IMR-90 (cell line): ENCODE results near the gene MED17. TPM values are rescaled to one million over a fixed set of nuclear protein-coding genes. Genes with fewer than 3 reads are reported as not detected.
A peak's percentile ranks its signal among the peaks of the same experiment; 100 is the strongest.

Source experiments
- ATAC-seq: fragments of 200-7000 bp; cut with Tn5 transposase; 2 replicates; pipeline ENCODE4 v1.9.1; 2020; ENCODE audit warnings: low read depth, mild to moderate bottlenecking, moderate library complexity
- BruUV-seq: library from RNA; stranded (reverse); fragments of 400-500 nt; replicated peaks from 2 replicates; lab custom pipeline; 2021; lab: Mats Ljungman, UMichigan
- CTCF ChIA-PET: fragments of 300-600 bp; formaldehyde crosslinking; extraction: SDS; loops from one replicate; lab custom pipeline; 2021; ENCODE audit warnings: antibody characterized with exemption; lab: Yijun Ruan, JAX
- POLR2A ChIA-PET: fragments of 300-600 bp; sonication (Branson Sonifier 250); formaldehyde crosslinking; loops from one replicate; lab custom pipeline; 2022; ENCODE audit warnings: antibody characterized with exemption; ENCODE audit not compliant: unreplicated experiment; lab: Charles Lee
- DNase-seq: peaks from one replicate; pipeline ENCODE4 v3.0.0; 2013
- H2AFZ ChIP-seq: replicated peaks from 2 replicates; pipeline ENCODE3; 2013; ENCODE audit warnings: low read length, mild to moderate bottlenecking; ENCODE audit not compliant: poor library complexity
- H2AK5ac ChIP-seq: 2 replicates; pipeline ENCODE4 v1.6.1; 2013; ENCODE audit warnings: low read depth, low read length, inconsistent platforms
- H2AK9ac ChIP-seq: replicated peaks from 2 replicates; pipeline ENCODE3; 2013; ENCODE audit warnings: mild to moderate bottlenecking, low read depth, low read length, moderate library complexity; ENCODE audit not compliant: poor library complexity
- H2BK120ac ChIP-seq: 2 replicates; pipeline ENCODE4 v1.6.1; 2013; ENCODE audit warnings: low read depth, low read length, inconsistent platforms
- H2BK15ac ChIP-seq: 3 replicates; pipeline ENCODE4 v1.6.1; 2013; ENCODE audit warnings: low read depth, low read length, inconsistent platforms
- H2BK20ac ChIP-seq: 2 replicates; pipeline ENCODE4 v1.6.1; 2013; ENCODE audit warnings: low read depth, mild to moderate bottlenecking, inconsistent platforms, low read length, moderate library complexity
- H2BK5ac ChIP-seq: 2 replicates; pipeline ENCODE4 v1.6.1; 2013; ENCODE audit warnings: mild to moderate bottlenecking, low read depth, low read length, inconsistent platforms; ENCODE audit not compliant: poor library complexity, severe bottlenecking
- H3K14ac ChIP-seq: replicated peaks from 2 replicates; pipeline ENCODE4 v1.6.1; 2013; ENCODE audit warnings: low read depth, low read length, inconsistent platforms
- H3K18ac ChIP-seq: 2 replicates; pipeline ENCODE4 v1.6.1; 2013; ENCODE audit warnings: low read depth, low read length, control low read depth
- H3K23ac ChIP-seq: 2 replicates; pipeline ENCODE4 v1.6.1; 2013; ENCODE audit warnings: low read depth, low read length, inconsistent platforms
- H3K27ac ChIP-seq: 2 replicates; pipeline ENCODE4 v1.5.1; 2013; ENCODE audit warnings: mild to moderate bottlenecking, control low read depth, low read length; ENCODE audit not compliant: insufficient read depth
- H3K27me3 ChIP-seq: 2 replicates; pipeline ENCODE4 v1.6.1; 2013; ENCODE audit warnings: low read length; ENCODE audit not compliant: control insufficient read depth, insufficient read depth
- H3K36me3 ChIP-seq: 2 replicates; pipeline ENCODE4 v1.6.1; 2013; ENCODE audit warnings: low read length, mixed read lengths; ENCODE audit not compliant: control insufficient read depth, insufficient read depth
- H3K4ac ChIP-seq: 2 replicates; pipeline ENCODE4 v1.6.1; 2013; ENCODE audit warnings: low read depth, low read length, inconsistent platforms
- H3K4me1 ChIP-seq: 2 replicates; pipeline ENCODE4 v1.6.1; 2013; ENCODE audit warnings: low read length, mixed read lengths; ENCODE audit not compliant: control insufficient read depth, insufficient read depth
- H3K4me2 ChIP-seq: 2 replicates; pipeline ENCODE4 v1.6.1; 2013; ENCODE audit warnings: low read depth, mild to moderate bottlenecking, control low read depth, low read length, moderate library complexity
- H3K4me3 ChIP-seq: 2 replicates; pipeline ENCODE4 v1.5.1; 2013; ENCODE audit warnings: low read depth, mild to moderate bottlenecking, control low read depth, low read length, moderate library complexity; ENCODE audit not compliant: insufficient read depth
- H3K56ac ChIP-seq: 2 replicates; pipeline ENCODE4 v1.6.1; 2013; ENCODE audit warnings: low read length, inconsistent platforms; ENCODE audit not compliant: insufficient read depth; ENCODE audit errors: extremely low read depth
- H3K79me1 ChIP-seq, 2 experiments: 2 replicates each; pipeline ENCODE4 v1.6.1; 2013; ENCODE audit warnings: low read length in 2 of 2, inconsistent platforms in 1 of 2, low read depth in 1 of 2
- H3K9ac ChIP-seq: 2 replicates; pipeline ENCODE4 v1.6.1; 2013; ENCODE audit warnings: low read depth, low read length, control low read depth
- H3K9me1 ChIP-seq: 2 replicates; pipeline ENCODE4 v1.6.1; 2013; ENCODE audit warnings: low read length, inconsistent platforms; ENCODE audit not compliant: insufficient read depth
- H3K9me3 ChIP-seq: 2 replicates; pipeline ENCODE4 v1.6.1; 2013; ENCODE audit warnings: low read length; ENCODE audit not compliant: control insufficient read depth, insufficient read depth
- H4K20me1 ChIP-seq: 2 replicates; pipeline ENCODE4 v1.6.1; 2013; ENCODE audit warnings: low read length, inconsistent platforms; ENCODE audit not compliant: insufficient read depth
- H4K5ac ChIP-seq: 2 replicates; pipeline ENCODE4 v1.6.1; 2013; ENCODE audit warnings: mild to moderate bottlenecking, low read depth, low read length, control low read depth
- H4K8ac ChIP-seq, 2 experiments: 2 replicates each; pipeline ENCODE4 v1.6.1; 2013; ENCODE audit warnings: low read depth in 2 of 2, low read length in 2 of 2, control low read depth in 1 of 2, inconsistent platforms in 1 of 2
- H4K91ac ChIP-seq: 2 replicates; pipeline ENCODE4 v1.6.1; 2013; ENCODE audit warnings: low read depth, low read length, inconsistent platforms; ENCODE audit not compliant: insufficient read depth
- BHLHE40 ChIP-seq: fragments of 150-350 bp; IDR thresholded peaks from 2 replicates; pipeline ENCODE4 v1.6.1; 2016; ENCODE audit warnings: mild to moderate bottlenecking, low read depth, low read length
- CEBPB ChIP-seq: IDR thresholded peaks from 2 replicates; pipeline ENCODE4 v1.6.1; 2012; ENCODE audit warnings: low read depth, low read length, improper control_type of control experiment
- CHD1 ChIP-seq: IDR thresholded peaks from 2 replicates; pipeline ENCODE4 v1.6.1; 2012; ENCODE audit warnings: low read depth, low read length, improper control_type of control experiment
- FOS ChIP-seq: fragments of 150-350 bp; IDR thresholded peaks from 2 replicates; pipeline ENCODE4 v1.6.1; 2016; ENCODE audit warnings: low read depth, low read length
- MAFK ChIP-seq: IDR thresholded peaks from 2 replicates; pipeline ENCODE4 v1.6.1; 2012; ENCODE audit warnings: low read depth, low read length, improper control_type of control experiment
- MXI1 ChIP-seq: IDR thresholded peaks from 2 replicates; pipeline ENCODE4 v1.6.1; 2012; ENCODE audit warnings: low read depth, mild to moderate bottlenecking, low read length, moderate library complexity, borderline replicate concordance
- POLR2A ChIP-seq: IDR thresholded peaks from 2 replicates; pipeline ENCODE4 v1.6.1; 2012; ENCODE audit warnings: mild to moderate bottlenecking, low read depth, low read length
- RAD21 ChIP-seq: IDR thresholded peaks from 2 replicates; pipeline ENCODE4 v1.6.1; 2012; ENCODE audit warnings: low read length, improper control_type of control experiment
- WGBS, 2 experiments: methylation state at CpG; one replicate each; pipeline versions ENCODE4 v1.1.5 to v1.1.7; 2013; ENCODE audit warnings: missing lambda C conversion rate in 2 of 2; ENCODE audit not compliant: insufficient read length in 1 of 2; ENCODE audit errors: extremely low coverage in 2 of 2; 5-methylcytosine and 5-hydroxymethylcytosine counted together
- dilution Hi-C: fragments of 300-500 bp; cut with HindIII; formaldehyde crosslinking; loops from one replicate; pipeline ENCODE4 v1.14.3; 2018; ENCODE audit warnings: low sequenced_read_pairs; ENCODE audit not compliant: unreplicated experiment
- in situ Hi-C: fragments of 300-500 bp; cut with MboI; formaldehyde crosslinking; loops from 3 replicates; pipeline ENCODE4 v1.14.3; 2019; ENCODE audit warnings: low sequenced_read_pairs, inconsistent platforms, mixed read lengths
- intact Hi-C: fragments of 100-400 bp; cut with micrococcal nuclease; formaldehyde crosslinking; loops from 2 replicates; pipeline ENCODE4 v1.10.0; 2022
- polyA plus RNA-seq, 3 experiments: library from polyadenylated mRNA; depleted of rRNA; stranded (reverse); fragments of >200 nt; gene quantifications; 2 replicates each; pipeline ENCODE4 v1.2.3, GENCODE V29; 2012; ENCODE audit warnings: low replicate concordance in 1 of 3
- total RNA-seq: library from RNA; depleted of rRNA; stranded (reverse); fragments of >200 nt; gene quantifications from 2 replicates; pipeline ENCODE4 v1.2.3, GENCODE V29; 2012
- TF ChIP-seq, protein P1 (sequence below): conservative IDR thresholded peaks from 2 replicates; pipeline ENCODE4 v1.5.1; 2012; ENCODE audit warnings: mild to moderate bottlenecking, low read depth, low read length, improper control_type of control experiment
- TF ChIP-seq, protein P2 (sequence below): fragments of 150-350 bp; IDR thresholded peaks from 2 replicates; pipeline ENCODE4 v1.6.1; 2016; ENCODE audit warnings: low read depth, mild to moderate bottlenecking, low read length, moderate library complexity, borderline replicate concordance
- TF ChIP-seq, protein P3 (sequence below): fragments of 150-350 bp; IDR thresholded peaks from 2 replicates; pipeline ENCODE4 v1.6.1; 2017; ENCODE audit warnings: mild to moderate bottlenecking, antibody characterized with exemption, low read length, low read depth

MED17 gene
- total and polyA plus RNA-seq, 2 of the 4 experiments (the other 2 are of a cell fraction), result 20.0 to 23.3 TPM

DNA sequence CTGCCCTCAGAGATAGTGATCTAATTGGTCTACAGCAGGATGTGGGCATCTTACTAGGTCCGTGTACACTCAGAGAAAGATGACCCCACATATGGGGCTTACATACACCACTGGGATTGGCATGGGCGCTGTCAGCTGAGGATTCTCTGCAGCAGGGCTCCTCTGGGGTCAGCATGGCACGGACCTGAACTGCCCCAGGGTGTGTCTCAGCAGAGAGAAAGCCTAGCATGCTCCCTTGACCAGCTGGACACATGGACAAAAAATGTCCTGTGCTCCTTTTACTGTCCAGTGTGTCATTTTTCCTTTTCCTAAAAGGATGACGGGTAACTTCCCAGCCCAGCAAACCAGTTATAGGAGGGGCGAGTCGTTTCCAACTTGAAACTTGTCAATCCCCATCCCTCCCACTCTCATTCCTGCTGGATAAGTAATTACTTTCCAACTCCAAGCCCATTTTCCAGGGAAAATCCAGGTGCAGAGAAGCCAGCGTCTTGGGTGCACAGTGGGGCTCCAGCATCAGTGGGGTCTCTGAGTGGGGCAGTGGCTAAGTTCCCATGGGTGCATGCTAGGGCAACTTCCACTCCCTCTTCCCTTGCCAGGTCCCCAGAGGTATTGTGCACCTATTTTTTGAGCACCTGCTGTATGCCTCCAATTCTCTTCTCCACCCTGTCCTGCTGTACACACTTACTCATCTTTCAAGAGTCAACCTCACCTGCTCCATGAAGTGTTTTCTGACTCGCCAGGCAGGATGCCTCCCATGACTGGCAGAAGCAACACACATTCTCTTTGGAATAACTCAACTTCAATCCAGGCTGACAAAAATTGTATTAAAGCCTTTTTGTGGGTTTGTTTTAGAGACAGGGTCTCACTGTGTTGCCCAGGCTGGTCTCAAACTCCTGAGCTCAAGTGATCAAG, 61.4 kb downstream of the MED17 start:
- WGBS, 2 experiments, result 100% methylated on average over 2 of the region's 8 CpGs; no CpG with 5 or more reads in 1 of the 2 experiments
- Histone ChIP-seq H2BK20ac (no peak overlapping the region), H2BK5ac (no peak overlapping the region), H3K4me2 (no peak overlapping the region), H3K23ac (no peak overlapping the region), H3K4ac (peak overlapping the region; percentile 45; the same call in 1 of the 2 replicates), H2BK120ac (peak overlapping the region; percentile 95), H3K9me3 (no peaks in the 10 kb centered on the region), H3K36me3 (no peaks in the 10 kb centered on the region), H3K18ac (peak overlapping the region; percentile 96; the same call in 1 of the 2 replicates), H3K56ac (no peak overlapping the region), H3K14ac (no peak overlapping the region), H3K9ac (no peak overlapping the region), H4K20me1 (no peaks in the 10 kb centered on the region), H2BK15ac (no peak overlapping the region; the same call in 2 of the 3 replicates), H2AFZ (no peak overlapping the region), H3K27ac (no peak overlapping the region), H3K79me1 (no peaks in the 10 kb centered on the region), H4K91ac (peak overlapping the region; percentile 53), H2AK5ac (peak overlapping the region; percentile 84), H4K5ac (no peak overlapping the region; the same call in 1 of the 2 replicates), H2AK9ac (no peak overlapping the region), H4K8ac (peak overlapping the region in 1 of 2 experiments; percentile 88; a peak in 1 of 4 replicates), H3K9me1 (peaks cover 3% of the 10 kb centered on the region; the same call in 1 of the 2 replicates), H3K4me1 (peaks cover 11% of the 10 kb centered on the region), H3K27me3 (no peaks in the 10 kb centered on the region), H3K4me3 (no peak overlapping the region)
- DNase-seq (no peak), ATAC-seq (no peak)
- in situ Hi-C loops (no loop called here), intact Hi-C loops (no loop called here), dilution Hi-C loops (no loop called here)
- BruUV-seq, result no TSS peak
- ChIA-PET POLR2A (no interaction called here), CTCF (no interaction called here)
- TF ChIP-seq, protein P1, sequence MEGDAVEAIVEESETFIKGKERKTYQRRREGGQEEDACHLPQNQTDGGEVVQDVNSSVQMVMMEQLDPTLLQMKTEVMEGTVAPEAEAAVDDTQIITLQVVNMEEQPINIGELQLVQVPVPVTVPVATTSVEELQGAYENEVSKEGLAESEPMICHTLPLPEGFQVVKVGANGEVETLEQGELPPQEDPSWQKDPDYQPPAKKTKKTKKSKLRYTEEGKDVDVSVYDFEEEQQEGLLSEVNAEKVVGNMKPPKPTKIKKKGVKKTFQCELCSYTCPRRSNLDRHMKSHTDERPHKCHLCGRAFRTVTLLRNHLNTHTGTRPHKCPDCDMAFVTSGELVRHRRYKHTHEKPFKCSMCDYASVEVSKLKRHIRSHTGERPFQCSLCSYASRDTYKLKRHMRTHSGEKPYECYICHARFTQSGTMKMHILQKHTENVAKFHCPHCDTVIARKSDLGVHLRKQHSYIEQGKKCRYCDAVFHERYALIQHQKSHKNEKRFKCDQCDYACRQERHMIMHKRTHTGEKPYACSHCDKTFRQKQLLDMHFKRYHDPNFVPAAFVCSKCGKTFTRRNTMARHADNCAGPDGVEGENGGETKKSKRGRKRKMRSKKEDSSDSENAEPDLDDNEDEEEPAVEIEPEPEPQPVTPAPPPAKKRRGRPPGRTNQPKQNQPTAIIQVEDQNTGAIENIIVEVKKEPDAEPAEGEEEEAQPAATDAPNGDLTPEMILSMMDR, result no peak
- no peak for TF ChIP-seq MAFK
- no peak for TF ChIP-seq BHLHE40
- no peak for TF ChIP-seq FOS
- TF ChIP-seq, protein P2, sequence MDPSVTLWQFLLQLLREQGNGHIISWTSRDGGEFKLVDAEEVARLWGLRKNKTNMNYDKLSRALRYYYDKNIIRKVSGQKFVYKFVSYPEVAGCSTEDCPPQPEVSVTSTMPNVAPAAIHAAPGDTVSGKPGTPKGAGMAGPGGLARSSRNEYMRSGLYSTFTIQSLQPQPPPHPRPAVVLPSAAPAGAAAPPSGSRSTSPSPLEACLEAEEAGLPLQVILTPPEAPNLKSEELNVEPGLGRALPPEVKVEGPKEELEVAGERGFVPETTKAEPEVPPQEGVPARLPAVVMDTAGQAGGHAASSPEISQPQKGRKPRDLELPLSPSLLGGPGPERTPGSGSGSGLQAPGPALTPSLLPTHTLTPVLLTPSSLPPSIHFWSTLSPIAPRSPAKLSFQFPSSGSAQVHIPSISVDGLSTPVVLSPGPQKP, result no peak
- no peak for TF ChIP-seq CEBPB
- TF ChIP-seq RAD21, result no peak
- no peak for TF ChIP-seq MXI1
- TF ChIP-seq POLR2A, result no peak
- TF ChIP-seq CHD1, result no peak
- TF ChIP-seq, protein P3, sequence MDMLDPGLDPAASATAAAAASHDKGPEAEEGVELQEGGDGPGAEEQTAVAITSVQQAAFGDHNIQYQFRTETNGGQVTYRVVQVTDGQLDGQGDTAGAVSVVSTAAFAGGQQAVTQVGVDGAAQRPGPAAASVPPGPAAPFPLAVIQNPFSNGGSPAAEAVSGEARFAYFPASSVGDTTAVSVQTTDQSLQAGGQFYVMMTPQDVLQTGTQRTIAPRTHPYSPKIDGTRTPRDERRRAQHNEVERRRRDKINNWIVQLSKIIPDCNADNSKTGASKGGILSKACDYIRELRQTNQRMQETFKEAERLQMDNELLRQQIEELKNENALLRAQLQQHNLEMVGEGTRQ, result no peak
